SH-SY5Y (cell line): Measurements from ENCODE around the gene ZCCHC17.
A peak's percentile ranks its signal among the peaks of the same experiment; 100 is the strongest.

Experiments used
- GATA2 ChIP-seq: IDR thresholded peaks from 2 replicates; pipeline ENCODE4 v1.6.1; 2011; ENCODE audit warnings: mild to moderate bottlenecking, low read depth, low read length
- GATA3 ChIP-seq: IDR thresholded peaks from 2 replicates; pipeline ENCODE4 v1.6.1; 2011; ENCODE audit warnings: low read depth, mild to moderate bottlenecking, low read length, moderate library complexity

DNA sequence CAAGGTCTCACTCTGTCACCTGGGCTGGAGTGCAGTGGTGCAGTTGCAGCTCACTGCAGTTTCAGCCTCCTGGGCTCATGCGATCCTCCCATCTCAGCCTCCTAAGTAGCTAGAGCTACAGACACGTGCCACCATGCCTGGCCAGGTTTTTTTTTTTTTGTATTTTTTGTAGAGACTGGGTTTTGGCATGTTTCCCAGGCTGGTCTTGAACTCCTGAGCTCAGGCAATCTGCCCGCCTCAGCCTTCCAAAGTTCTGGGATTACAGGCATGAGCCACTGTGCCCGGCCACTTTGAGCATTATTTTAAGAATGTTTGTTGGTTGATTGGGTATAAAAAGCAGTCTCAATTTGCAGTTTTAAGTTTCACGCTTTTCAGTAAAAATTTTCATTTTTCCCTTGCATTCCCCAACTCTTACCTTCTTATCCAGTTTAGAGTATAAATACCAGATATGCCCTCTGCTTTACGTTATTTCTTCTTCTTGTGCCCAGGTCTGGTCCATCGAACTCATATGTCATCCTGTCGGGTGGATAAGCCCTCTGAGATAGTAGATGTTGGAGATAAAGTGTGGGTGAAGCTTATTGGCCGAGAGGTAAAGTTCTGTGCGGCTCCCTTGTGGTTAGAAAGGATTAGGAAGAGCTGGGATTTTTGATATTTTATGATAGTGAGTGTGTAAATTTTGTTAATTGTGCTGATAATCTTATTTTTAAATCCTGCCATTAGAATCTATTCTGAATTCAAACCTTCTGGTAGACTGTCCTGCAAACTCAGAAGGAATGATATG is 40.0 kb downstream of the ZCCHC17 start:
- peak; percentile 62; the same call in 1 of the 2 replicates for TF ChIP-seq GATA3
- peak; percentile 69; the same call in 1 of the 2 replicates for TF ChIP-seq GATA2
